ENCODE data around the gene ADAM15.

DNA sequence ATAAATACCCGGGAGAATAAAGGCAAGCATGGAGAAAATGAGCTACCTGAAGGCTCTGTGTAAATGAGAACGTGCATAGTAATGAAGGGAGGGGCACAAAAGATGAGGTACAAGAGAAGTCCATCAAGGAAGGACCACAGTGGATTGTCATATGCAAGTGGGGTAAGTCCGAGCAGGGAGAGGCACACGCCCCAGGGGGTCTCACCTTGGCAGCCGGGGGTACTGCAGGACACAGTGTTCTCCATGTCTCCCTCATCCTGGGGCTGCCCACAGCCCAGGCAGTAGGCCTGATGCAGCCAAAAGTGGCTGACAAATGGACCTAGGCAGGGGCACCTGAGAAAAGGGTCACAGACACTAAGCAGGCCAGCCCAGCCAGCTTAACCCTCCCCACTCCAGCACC, 27.5 kb upstream of the ADAM15 start:
- TF ChIP-seq, protein P1, sequence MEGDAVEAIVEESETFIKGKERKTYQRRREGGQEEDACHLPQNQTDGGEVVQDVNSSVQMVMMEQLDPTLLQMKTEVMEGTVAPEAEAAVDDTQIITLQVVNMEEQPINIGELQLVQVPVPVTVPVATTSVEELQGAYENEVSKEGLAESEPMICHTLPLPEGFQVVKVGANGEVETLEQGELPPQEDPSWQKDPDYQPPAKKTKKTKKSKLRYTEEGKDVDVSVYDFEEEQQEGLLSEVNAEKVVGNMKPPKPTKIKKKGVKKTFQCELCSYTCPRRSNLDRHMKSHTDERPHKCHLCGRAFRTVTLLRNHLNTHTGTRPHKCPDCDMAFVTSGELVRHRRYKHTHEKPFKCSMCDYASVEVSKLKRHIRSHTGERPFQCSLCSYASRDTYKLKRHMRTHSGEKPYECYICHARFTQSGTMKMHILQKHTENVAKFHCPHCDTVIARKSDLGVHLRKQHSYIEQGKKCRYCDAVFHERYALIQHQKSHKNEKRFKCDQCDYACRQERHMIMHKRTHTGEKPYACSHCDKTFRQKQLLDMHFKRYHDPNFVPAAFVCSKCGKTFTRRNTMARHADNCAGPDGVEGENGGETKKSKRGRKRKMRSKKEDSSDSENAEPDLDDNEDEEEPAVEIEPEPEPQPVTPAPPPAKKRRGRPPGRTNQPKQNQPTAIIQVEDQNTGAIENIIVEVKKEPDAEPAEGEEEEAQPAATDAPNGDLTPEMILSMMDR (IDR thresholded peaks at IDR 0.05), result no peak
- TF ChIP-seq EP300 (IDR thresholded peaks at IDR 0.05) (no peak), POLR2AphosphoS5 (IDR thresholded peaks at IDR 0.05) (no peak)
